ENCODE data around the gene TSPAN18.

Gene TSPAN18

GRCh38 chr11:44880511-44880910 lies 153.7 kb downstream of the TSPAN18 start:
- Mint-ChIP-seq H3K27ac (no peak overlapping the region), H3K9me3 (no peaks in the 10 kb centered on the region)

GRCh38 chr11:44880953-44881352 lies 154.2 kb downstream of the TSPAN18 start:
- Mint-ChIP-seq H3K9me3 (no peaks in the 10 kb centered on the region), H3K36me3 (no peaks in the 10 kb centered on the region)

More at GRCh38 chr11:44880511-44880910, 153.7 kb downstream of the TSPAN18 start:
- Mint-ChIP-seq H3K4me3 (no peak overlapping the region), H3K36me3 (no peaks in the 10 kb centered on the region), H3K27me3 (peaks cover 7 to 9% of the 10 kb centered on the region in 2 donors), H3K4me1 (no peaks in the 10 kb centered on the region)
- DNase-seq (no peak), ATAC-seq (replicated peaks) (no peak)

DNA sequence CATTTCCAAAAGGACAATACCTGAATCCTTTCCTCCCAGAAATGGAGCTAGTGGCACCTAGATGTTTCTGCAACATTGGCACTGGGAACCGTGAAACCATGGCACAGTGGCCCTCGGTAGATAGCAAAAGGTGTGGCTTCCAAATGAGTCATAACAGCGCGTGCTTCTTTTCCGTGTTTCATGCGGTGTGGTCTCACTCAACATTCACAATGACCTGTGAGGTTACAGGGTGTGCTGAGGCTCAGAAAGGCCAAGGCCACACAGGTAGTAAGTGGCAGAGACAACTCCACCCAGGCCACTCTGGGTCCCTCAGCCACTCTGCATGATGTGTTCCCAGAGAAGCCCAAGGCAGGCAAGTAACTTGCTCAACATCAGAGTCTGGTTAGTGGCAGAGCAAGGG lies 156.5 kb downstream of the TSPAN18 start:
- DNase-seq: no peak
- Mint-ChIP-seq H3K36me3 (no peaks in the 10 kb centered on the region), H3K27ac (no peak overlapping the region), H3K27me3 (peaks cover 0 to 7% of the 10 kb centered on the region in 2 donors), H3K4me3 (no peak overlapping the region), H3K9me3 (no peaks in the 10 kb centered on the region), H3K4me1 (no peaks in the 10 kb centered on the region)
- peak; percentile 17 to 20 for ATAC-seq (replicated peaks)

More at GRCh38 chr11:44880953-44881352, 154.2 kb downstream of the TSPAN18 start:
- DNase-seq: no peak
- Mint-ChIP-seq H3K4me3 (no peak overlapping the region), H3K27me3 (peaks cover 7 to 9% of the 10 kb centered on the region in 2 donors), H3K27ac (no peak overlapping the region), H3K4me1 (no peaks in the 10 kb centered on the region)
- no peak for ATAC-seq (replicated peaks)

- DNase-seq (no peak), ATAC-seq (replicated peaks) (no peak)
- Mint-ChIP-seq H3K36me3 (no peaks in the 10 kb centered on the region), H3K27ac (no peak overlapping the region), H3K4me3 (no peak overlapping the region), H3K9me3 (no peaks in the 10 kb centered on the region), H3K4me1 (no peaks in the 10 kb centered on the region), H3K27me3 (peaks cover 2 to 7% of the 10 kb centered on the region in 2 donors)
These were observed 157.3 kb downstream of the TSPAN18 start for GRCh38 chr11:44884056-44884455.

- no peak overlapping the region for H3K27ac Mint-ChIP-seq
- no peaks in the 10 kb centered on the region for H3K36me3 Mint-ChIP-seq
- H3K27me3 Mint-ChIP-seq: peaks cover 7 to 11% of the 10 kb centered on the region in 2 donors
- ATAC-seq (replicated peaks) (no peak), DNase-seq (no peak)
- no peaks in the 10 kb centered on the region for H3K4me1 Mint-ChIP-seq
- no peaks in the 10 kb centered on the region for H3K9me3 Mint-ChIP-seq
- no peak overlapping the region for H3K4me3 Mint-ChIP-seq
These were observed 158.5 kb downstream of the TSPAN18 start for GRCh38 chr11:44885065-44885810.

- Mint-ChIP-seq H3K4me3 (no peak overlapping the region), H3K4me1 (no peaks in the 10 kb centered on the region), H3K27ac (no peak overlapping the region), H3K9me3 (no peaks in the 10 kb centered on the region), H3K27me3 (peaks cover 7 to 12% of the 10 kb centered on the region in 2 donors), H3K36me3 (no peaks in the 10 kb centered on the region)
- DNase-seq (no peak), ATAC-seq (replicated peaks) (no peak)
These were observed 159.4 kb downstream of the TSPAN18 start for GRCh38 chr11:44885919-44886789.

DNA sequence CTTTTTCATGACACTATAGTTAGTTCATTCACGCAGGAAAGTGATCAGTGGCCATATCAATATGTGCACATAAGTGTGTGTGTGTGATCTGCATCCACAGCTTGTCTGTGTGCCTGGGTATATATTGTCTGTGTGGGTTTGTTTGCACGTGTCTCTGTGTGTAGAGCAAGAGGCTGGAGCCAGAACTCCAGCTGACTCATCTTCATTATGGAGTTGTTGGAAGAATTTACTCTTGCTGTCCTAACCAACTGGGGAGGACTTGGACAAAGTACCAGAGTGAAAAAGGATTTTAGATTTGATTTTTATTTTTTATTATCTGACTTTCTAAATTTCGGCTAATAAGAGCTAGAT lies 160.0 kb downstream of the TSPAN18 start:
- H3K4me3 Mint-ChIP-seq: no peak overlapping the region
- ATAC-seq (replicated peaks) (no peak), DNase-seq (no peak)
- H3K27me3 Mint-ChIP-seq: peaks cover 11 to 12% of the 10 kb centered on the region in 2 donors
- no peak overlapping the region for H3K27ac Mint-ChIP-seq
- H3K4me1 Mint-ChIP-seq: no peaks in the 10 kb centered on the region
- no peaks in the 10 kb centered on the region for H3K9me3 Mint-ChIP-seq
- H3K36me3 Mint-ChIP-seq: no peaks in the 10 kb centered on the region

DNA sequence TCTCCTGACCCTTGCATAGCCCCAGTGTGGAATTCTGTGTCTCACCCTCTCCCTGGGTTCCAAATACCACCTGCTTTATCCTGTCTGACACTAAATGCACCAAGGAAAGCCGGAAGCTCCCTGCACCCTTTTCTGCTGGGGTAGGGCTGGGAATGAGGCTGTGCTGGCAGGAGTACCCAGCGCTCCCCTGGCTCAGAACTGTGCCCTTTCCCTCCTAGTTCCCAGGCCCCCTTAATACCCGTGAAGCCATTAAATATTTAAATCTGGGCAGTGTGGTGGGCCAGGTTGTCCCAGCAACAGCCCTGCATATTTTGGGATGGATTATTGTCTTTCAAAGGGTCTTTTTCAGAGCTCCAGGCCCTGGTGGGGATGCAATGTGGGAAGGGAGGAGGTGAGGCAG lies 160.9 kb downstream of the TSPAN18 start:
- Mint-ChIP-seq H3K36me3 (no peaks in the 10 kb centered on the region), H3K27ac (no peak overlapping the region), H3K9me3 (no peaks in the 10 kb centered on the region), H3K4me3 (no peak overlapping the region), H3K4me1 (no peaks in the 10 kb centered on the region), H3K27me3 (peaks cover 11 to 12% of the 10 kb centered on the region in 2 donors)
- ATAC-seq (replicated peaks): no peak
- DNase-seq: no peak

DNA sequence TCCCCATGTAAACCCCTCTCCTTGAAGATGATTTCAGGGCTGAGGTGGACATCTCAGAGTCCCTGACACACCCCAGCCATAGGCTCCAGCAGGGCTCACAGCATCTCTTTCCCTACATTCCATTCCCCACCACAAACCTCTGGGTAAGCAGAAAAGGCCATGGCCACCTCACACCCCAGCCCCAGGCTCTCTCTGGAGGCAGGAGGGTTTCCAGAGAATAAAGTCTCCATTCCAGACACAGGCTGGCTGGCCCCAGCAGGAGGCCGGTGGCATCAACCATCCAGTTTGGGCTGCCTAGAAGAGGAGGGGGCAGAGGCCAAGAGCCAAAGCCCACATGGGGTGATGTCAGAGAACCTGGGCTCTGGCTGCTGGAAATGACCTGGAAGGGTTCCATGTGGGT lies 162.5 kb downstream of the TSPAN18 start:
- Mint-ChIP-seq H3K9me3 (no peaks in the 10 kb centered on the region), H3K4me3 (no peak overlapping the region), H3K4me1 (no peaks in the 10 kb centered on the region), H3K27ac (no peak overlapping the region), H3K36me3 (no peaks in the 10 kb centered on the region), H3K27me3 (peaks cover 4 to 12% of the 10 kb centered on the region in 2 donors)
- ATAC-seq (replicated peaks): no peak
- DNase-seq: no peak

DNA sequence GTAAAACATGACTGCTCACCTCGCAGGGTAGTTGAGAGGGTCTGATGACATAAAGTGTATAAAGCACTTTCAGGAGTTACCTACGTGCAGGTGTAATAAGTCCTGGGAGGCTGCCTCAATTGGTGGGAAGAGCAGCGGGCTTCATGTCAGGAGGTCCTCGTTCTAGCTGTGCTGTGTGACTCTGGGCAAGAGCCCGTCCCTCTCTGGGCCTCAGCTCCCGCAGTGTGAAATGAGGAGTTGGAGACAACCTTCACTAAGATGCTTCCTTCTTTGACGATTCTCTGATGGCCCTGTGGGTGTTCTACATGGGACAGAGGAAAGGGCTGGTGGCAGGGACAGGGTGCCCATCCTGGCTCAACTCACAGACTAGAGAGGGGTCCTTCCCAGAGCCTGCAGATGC lies 166.1 kb downstream of the TSPAN18 start:
- DNase-seq (no peak), ATAC-seq (replicated peaks) (no peak)
- Mint-ChIP-seq H3K4me1 (no peaks in the 10 kb centered on the region), H3K36me3 (no peaks in the 10 kb centered on the region), H3K27me3 (peaks cover 10 to 40% of the 10 kb centered on the region in 2 donors), H3K9me3 (no peaks in the 10 kb centered on the region), H3K4me3 (no peak overlapping the region), H3K27ac (no peak overlapping the region)

DNA sequence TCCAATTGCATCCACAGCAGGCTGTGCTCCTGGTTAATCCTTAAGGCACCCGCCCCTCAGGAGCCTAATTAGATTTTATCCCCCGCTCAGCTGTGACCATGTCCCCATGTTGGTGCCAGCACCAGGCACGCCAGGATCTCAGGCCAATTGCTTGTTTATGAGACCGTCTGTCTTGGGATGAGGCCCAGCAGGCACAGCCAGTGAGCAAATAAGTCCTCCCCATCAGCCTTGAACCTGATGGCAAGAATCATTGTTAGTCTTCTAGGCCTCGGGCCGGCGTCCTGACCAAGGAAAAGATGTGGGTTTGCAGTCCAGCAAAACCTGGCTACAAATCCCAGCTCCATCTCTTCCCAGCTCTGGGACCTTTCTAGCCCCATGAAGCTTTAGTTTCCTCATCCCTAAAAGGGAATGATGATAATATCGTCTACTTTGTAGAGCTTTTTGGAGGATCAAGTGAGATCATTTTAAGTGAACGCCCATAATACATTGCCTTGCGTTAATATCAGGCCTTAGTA lies 166.6 kb downstream of the TSPAN18 start:
- no peak overlapping the region for H3K27ac Mint-ChIP-seq
- H3K27me3 Mint-ChIP-seq: peaks cover 10 to 43% of the 10 kb centered on the region in 2 donors
- H3K9me3 Mint-ChIP-seq: no peaks in the 10 kb centered on the region
- no peaks in the 10 kb centered on the region for H3K4me1 Mint-ChIP-seq
- no peak overlapping the region for H3K4me3 Mint-ChIP-seq
- no peaks in the 10 kb centered on the region for H3K36me3 Mint-ChIP-seq
- ATAC-seq (replicated peaks) (no peak), DNase-seq (no peak)

DNA sequence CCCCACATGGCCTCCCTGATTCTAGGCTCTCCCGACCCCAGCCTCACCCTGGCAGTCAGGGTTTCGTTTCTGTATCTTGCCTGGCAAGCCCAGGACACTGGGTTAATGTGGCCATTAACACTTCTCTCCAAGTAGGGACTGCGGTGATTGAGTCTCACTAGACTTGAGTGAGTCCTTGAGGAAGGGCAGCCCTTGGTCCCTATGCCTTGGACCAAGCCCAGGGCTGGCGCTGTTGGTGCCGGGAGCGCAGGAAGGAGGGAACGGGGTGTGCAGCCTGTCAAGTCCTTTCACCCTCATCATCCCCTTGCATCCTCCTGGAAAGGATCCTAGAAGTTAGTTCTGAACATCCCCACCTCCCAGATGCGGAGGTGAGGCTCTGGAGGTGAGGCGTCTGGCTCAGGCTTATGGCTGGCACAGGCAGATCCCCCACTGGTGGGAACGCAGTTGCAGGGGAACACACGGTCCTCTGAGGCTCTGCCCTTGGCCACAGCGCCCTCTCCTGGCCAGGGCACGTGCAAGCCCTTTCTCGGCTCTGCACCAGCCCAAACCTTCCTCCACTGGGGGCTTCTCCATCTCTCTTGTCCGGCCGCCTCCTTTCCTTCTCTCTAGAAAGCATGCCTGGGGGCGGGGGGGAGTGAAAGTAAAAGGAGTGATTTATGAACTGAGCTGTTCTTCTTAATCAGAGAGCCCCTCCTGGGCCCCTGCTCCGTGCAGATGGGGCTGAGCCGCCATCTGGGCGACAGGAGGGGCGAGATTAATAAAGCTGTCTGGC lies 167.3 kb downstream of the TSPAN18 start:
- peak; percentile 31 for DNase-seq
- H3K27ac Mint-ChIP-seq: no peak overlapping the region
- ATAC-seq (replicated peaks): peak; percentile 88 to 97
- no peaks in the 10 kb centered on the region for H3K4me1 Mint-ChIP-seq
- H3K36me3 Mint-ChIP-seq: no peaks in the 10 kb centered on the region
- H3K9me3 Mint-ChIP-seq: no peaks in the 10 kb centered on the region
- H3K4me3 Mint-ChIP-seq: no peak overlapping the region
- H3K27me3 Mint-ChIP-seq: peaks cover 10 to 41% of the 10 kb centered on the region in 2 donors

DNA sequence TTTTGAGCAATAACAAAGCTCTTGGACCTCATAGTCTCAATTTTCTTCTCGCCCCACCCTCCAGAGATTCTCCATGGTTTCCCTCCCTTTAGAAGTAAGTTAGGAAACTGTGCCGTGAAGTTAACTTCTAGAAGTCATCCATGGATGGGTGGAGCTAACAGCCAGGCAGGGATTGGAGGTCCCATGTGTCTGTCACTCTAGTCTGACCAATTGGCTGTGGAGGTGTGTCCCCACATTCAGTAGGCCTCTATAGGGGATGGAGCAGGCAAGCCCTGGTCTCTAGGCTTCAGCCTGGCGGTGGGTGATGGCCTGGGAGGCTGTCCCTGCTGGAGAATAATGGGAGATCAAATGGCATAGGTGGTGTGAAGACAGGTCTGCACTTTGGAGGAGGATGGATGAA lies 173.2 kb downstream of the TSPAN18 start:
- no peak for DNase-seq
- H3K4me1 Mint-ChIP-seq: no peaks in the 10 kb centered on the region
- peaks cover 13 to 43% of the 10 kb centered on the region in 2 donors for H3K27me3 Mint-ChIP-seq
- H3K4me3 Mint-ChIP-seq: no peak overlapping the region
- H3K9me3 Mint-ChIP-seq: no peaks in the 10 kb centered on the region
- peak; percentile 46 to 68 for ATAC-seq (replicated peaks)
- no peak overlapping the region for H3K27ac Mint-ChIP-seq
- H3K36me3 Mint-ChIP-seq: no peaks in the 10 kb centered on the region

DNA sequence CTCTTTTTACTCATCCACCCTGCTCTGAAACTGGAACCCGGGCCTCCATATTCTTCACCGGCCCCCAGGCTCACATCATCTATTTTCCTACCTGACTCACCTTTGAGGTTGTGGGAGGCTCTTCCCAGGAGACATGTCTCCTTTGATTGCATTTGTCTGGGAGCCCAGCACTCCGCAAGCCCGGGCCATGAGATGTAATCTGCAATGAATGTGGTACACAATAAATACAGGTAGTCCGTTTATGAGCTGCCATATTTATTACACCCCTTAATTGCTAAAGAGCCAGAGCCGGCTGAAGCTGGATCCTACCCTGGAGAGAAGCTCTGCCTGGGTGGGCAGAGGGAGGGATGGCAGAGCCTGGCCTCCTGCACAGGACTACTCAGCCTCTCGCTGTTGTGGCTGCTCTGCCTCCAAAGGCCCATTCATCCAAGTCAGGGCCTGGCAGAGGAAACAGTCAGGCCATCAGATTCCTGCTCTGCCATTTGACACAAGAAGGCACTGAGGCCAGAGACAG lies 174.4 kb downstream of the TSPAN18 start:
- Mint-ChIP-seq H3K36me3 (no peaks in the 10 kb centered on the region), H3K4me3 (no peak overlapping the region), H3K9me3 (no peaks in the 10 kb centered on the region), H3K27me3 (peaks cover 16 to 40% of the 10 kb centered on the region in 2 donors), H3K27ac (no peak overlapping the region), H3K4me1 (peaks cover 0 to 4% of the 10 kb centered on the region in 2 donors)
- no peak for ATAC-seq (replicated peaks)
- no peak for DNase-seq
